ENCODE results near the gene P4HA1. TPM values are rescaled to one million over a fixed set of nuclear protein-coding genes. Genes with fewer than 3 reads are reported as not detected.

Gene P4HA1
- total and polyA plus RNA-seq, 4 donors = 10.6 to 72.5 (median 28.6) TPM

- Histone ChIP-seq H3K27me3 (ENCODE audit: control insufficient read depth in 1 of 2, insufficient read depth in 2 of 2, low read length in 1 of 2) (no peaks in the 10 kb centered on the region), H3K36me3 (ENCODE audit: control insufficient read depth in 1 of 2, insufficient read depth in 2 of 2, low read length in 1 of 2) (no peaks in the 10 kb centered on the region), H3K9me3 (ENCODE audit: control insufficient read depth, low read length) (no peaks in the 10 kb centered on the region), H3K4me3 (ENCODE audit: low read length in 2 of 2) (no peak overlapping the region), H3K4me1 (ENCODE audit: control insufficient read depth in 1 of 2, insufficient read depth in 2 of 2, low read length in 2 of 2) (peaks cover 0 to 2% of the 10 kb centered on the region in 2 donors), H3K27ac (ENCODE audit: low read depth in 1 of 2, low read length in 2 of 2) (no peak overlapping the region)
- ATAC-seq (ENCODE audit: low FRiP score) (no peak), DNase-seq (no peak)
- WGBS, 2 donors = 76 to 81% methylated on average over 4 of the region's 4 CpGs
- intact Hi-C loops (cut with DNase I) = no loop called here
Measured at GRCh38 chr10:73086816-73087215, 9.8 kb downstream of the P4HA1 start.

DNA sequence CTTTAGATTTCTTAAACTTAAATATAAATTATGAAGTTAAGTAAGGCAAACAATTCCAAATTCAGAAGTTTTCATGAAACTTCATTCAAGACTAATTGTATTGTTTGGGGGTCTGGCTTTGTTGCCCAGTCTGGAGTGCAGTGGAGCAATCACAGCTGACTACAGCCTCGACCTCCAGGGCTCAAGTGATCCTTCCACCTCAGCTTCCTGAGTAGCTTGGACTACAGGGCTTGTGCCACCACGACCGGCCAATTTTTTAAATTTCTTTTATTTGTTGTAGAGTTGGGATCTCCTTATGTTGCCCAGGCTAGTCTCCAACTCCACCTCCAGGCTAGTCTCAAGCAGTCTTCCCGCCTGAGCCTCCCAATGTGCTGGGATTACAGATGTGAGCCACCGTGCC lies 12.5 kb downstream of the P4HA1 start:
- DNase-seq = no peak
- Histone ChIP-seq H3K4me3 (ENCODE audit: low read length in 2 of 2) (no peak overlapping the region), H3K9me3 (ENCODE audit: control insufficient read depth, low read length) (no peaks in the 10 kb centered on the region), H3K27ac (ENCODE audit: low read depth in 1 of 2, low read length in 2 of 2) (no peak overlapping the region), H3K36me3 (ENCODE audit: control insufficient read depth in 1 of 2, insufficient read depth in 2 of 2, low read length in 1 of 2) (no peaks in the 10 kb centered on the region), H3K27me3 (ENCODE audit: control insufficient read depth in 1 of 2, insufficient read depth in 2 of 2, low read length in 1 of 2) (no peaks in the 10 kb centered on the region), H3K4me1 (ENCODE audit: control insufficient read depth in 1 of 2, insufficient read depth in 2 of 2, low read length in 2 of 2) (no peaks in the 10 kb centered on the region)
- intact Hi-C loops (cut with DNase I) = no loop called here
- ATAC-seq (ENCODE audit: low FRiP score) = no peak
- 69 to 75% methylated on average over 5 of the region's 5 CpGs for WGBS, 2 donors

DNA sequence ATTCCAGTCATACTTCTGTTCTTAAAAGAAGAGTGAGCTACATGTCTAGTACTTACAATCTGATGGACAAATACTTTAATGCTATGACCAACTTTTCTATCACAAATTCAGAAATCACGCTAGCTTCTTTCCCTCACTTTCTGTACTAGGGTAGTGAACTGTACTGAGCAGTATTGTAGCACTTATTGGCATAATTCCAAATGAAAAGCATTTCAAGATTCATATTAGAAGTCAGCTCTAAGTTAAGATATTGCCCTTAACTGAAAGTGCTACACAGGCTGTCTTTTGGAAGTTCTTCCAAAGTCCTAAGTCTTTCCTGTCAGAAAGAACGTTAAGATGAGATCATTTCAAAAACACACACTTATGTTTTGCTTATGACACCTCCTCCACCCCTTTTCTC lies 13.4 kb downstream of the P4HA1 start:
- no peak overlapping the region for H3K4me3 ChIP-seq (ENCODE audit: low read length in 2 of 2)
- intact Hi-C loops (cut with DNase I) = no loop called here
- no peak for DNase-seq
- no peak for ATAC-seq (ENCODE audit: low FRiP score)
- no peaks in the 10 kb centered on the region for H3K4me1 ChIP-seq (ENCODE audit: control insufficient read depth in 1 of 2, insufficient read depth in 2 of 2, low read length in 2 of 2)
- H3K9me3 ChIP-seq (ENCODE audit: control insufficient read depth, low read length) = no peaks in the 10 kb centered on the region
- no peaks in the 10 kb centered on the region for H3K27me3 ChIP-seq (ENCODE audit: control insufficient read depth in 1 of 2, insufficient read depth in 2 of 2, low read length in 1 of 2)
- H3K27ac ChIP-seq (ENCODE audit: low read depth in 1 of 2, low read length in 2 of 2) = no peak overlapping the region
- WGBS, 2 donors = 4 to 7% methylated on average over 2 of the region's 2 CpGs
- no peaks in the 10 kb centered on the region for H3K36me3 ChIP-seq (ENCODE audit: control insufficient read depth in 1 of 2, insufficient read depth in 2 of 2, low read length in 1 of 2)

- WGBS, 2 donors = 92 to 94% methylated on average over 3 of the region's 3 CpGs
- H3K27ac ChIP-seq (ENCODE audit: low read depth in 1 of 2, low read length in 2 of 2) = no peak overlapping the region
- H3K4me3 ChIP-seq (ENCODE audit: low read length in 2 of 2) = no peak overlapping the region
- DNase-seq (no peak), ATAC-seq (ENCODE audit: low FRiP score) (no peak)
- H3K9me3 ChIP-seq (ENCODE audit: control insufficient read depth, low read length) = no peaks in the 10 kb centered on the region
- no peaks in the 10 kb centered on the region for H3K36me3 ChIP-seq (ENCODE audit: control insufficient read depth in 1 of 2, insufficient read depth in 2 of 2, low read length in 1 of 2)
- H3K4me1 ChIP-seq (ENCODE audit: control insufficient read depth in 1 of 2, insufficient read depth in 2 of 2, low read length in 2 of 2) = no peaks in the 10 kb centered on the region
- intact Hi-C loops (cut with DNase I) = no loop called here
- no peaks in the 10 kb centered on the region for H3K27me3 ChIP-seq (ENCODE audit: control insufficient read depth in 1 of 2, insufficient read depth in 2 of 2, low read length in 1 of 2)
Measured at GRCh38 chr10:73079779-73080541, 16.7 kb downstream of the P4HA1 start.

DNA sequence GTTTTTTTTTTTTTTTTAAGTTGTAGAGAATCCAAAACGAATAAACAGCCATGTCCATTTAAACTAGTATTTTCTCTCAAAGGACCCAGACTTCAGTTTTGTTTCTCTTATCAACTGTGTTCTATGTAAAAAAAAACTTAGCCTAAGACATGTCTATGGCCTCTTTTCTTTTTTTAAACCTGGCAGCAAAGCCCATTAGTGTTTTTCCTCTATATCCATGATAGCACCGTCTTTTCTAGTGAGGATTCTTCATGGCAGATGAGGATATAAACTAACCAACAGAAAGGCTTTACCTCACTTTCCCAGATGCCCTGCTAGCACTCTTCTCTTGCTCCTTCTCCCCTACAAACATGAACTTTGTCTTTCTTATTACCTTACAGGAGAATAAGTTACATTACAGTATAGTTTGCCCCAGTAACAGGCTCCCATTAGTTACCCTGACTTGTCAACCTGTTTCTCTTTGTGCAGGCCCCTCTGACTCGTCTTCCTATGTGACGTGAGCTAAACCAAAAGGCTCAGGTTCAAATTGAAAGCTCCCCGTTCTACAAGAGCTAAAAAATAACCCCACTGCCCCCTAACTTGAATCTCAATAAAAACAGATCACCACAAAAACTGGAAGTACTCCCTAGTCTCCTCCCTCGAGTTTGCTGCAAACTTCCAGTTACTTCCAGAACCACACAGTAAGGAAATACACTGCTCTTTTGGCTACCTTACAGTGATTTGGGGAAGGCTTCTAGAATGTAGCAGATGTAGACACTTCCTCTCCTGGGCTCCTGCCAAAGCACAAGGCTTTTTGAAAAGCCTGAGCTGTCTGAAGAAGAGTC lies 20.1 kb downstream of the P4HA1 start:
- intact Hi-C loops (cut with DNase I) = no loop called here
- DNase-seq (peak in 1 of 2 donors; percentile 84), ATAC-seq (ENCODE audit: low FRiP score) (peak; percentile 67)
- no peak overlapping the region for H3K4me3 ChIP-seq (ENCODE audit: low read length in 2 of 2)
- H3K4me1 ChIP-seq (ENCODE audit: control insufficient read depth in 1 of 2, insufficient read depth in 2 of 2, low read length in 2 of 2) = no peaks in the 10 kb centered on the region
- H3K9me3 ChIP-seq (ENCODE audit: control insufficient read depth, low read length) = no peaks in the 10 kb centered on the region
- 6 to 7% methylated on average over 6 of the region's 6 CpGs for WGBS, 2 donors
- peak overlapping the region; percentile 16 to 67 for H3K27ac ChIP-seq (ENCODE audit: low read depth in 1 of 2, low read length in 2 of 2)
- H3K36me3 ChIP-seq (ENCODE audit: control insufficient read depth in 1 of 2, insufficient read depth in 2 of 2, low read length in 1 of 2) = no peaks in the 10 kb centered on the region
- H3K27me3 ChIP-seq (ENCODE audit: control insufficient read depth in 1 of 2, insufficient read depth in 2 of 2, low read length in 1 of 2) = no peaks in the 10 kb centered on the region

DNA sequence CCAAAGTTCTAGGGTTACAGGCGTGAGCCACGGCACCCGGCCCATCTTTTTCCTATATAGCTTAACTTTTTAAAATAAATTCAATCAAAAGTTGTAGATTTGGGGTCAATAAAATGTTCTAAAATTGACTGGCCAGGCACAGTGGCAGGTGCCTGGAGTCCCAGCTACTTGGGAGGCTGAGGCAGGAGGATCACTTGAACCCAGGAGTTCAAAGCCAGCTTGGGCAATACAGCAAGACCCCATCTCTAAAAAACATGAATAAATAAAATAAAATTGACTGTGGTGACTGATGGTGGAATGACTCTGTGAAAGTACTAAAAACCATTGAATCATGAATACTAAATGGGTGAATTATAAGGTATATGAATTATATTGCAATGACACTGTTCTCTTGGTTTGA lies 20.8 kb downstream of the P4HA1 start:
- no peaks in the 10 kb centered on the region for H3K27me3 ChIP-seq (ENCODE audit: control insufficient read depth in 1 of 2, insufficient read depth in 2 of 2, low read length in 1 of 2)
- H3K27ac ChIP-seq (ENCODE audit: low read depth in 1 of 2, low read length in 2 of 2) = no peak overlapping the region
- no peaks in the 10 kb centered on the region for H3K4me1 ChIP-seq (ENCODE audit: control insufficient read depth in 1 of 2, insufficient read depth in 2 of 2, low read length in 2 of 2)
- no peak overlapping the region for H3K4me3 ChIP-seq (ENCODE audit: low read length in 2 of 2)
- 75 to 95% methylated on average over 3 of the region's 3 CpGs for WGBS, 2 donors
- intact Hi-C loops (cut with DNase I) = no loop called here
- no peaks in the 10 kb centered on the region for H3K9me3 ChIP-seq (ENCODE audit: control insufficient read depth, low read length)
- ATAC-seq (ENCODE audit: low FRiP score) (no peak), DNase-seq (no peak)
- no peaks in the 10 kb centered on the region for H3K36me3 ChIP-seq (ENCODE audit: control insufficient read depth in 1 of 2, insufficient read depth in 2 of 2, low read length in 1 of 2)

- DNase-seq = no peak
- no peaks in the 10 kb centered on the region for H3K4me1 ChIP-seq (ENCODE audit: control insufficient read depth in 1 of 2, insufficient read depth in 2 of 2, low read length in 2 of 2)
- no peak overlapping the region for H3K4me3 ChIP-seq (ENCODE audit: low read length in 2 of 2)
- no peaks in the 10 kb centered on the region for H3K36me3 ChIP-seq (ENCODE audit: control insufficient read depth in 1 of 2, insufficient read depth in 2 of 2, low read length in 1 of 2)
- no peaks in the 10 kb centered on the region for H3K9me3 ChIP-seq (ENCODE audit: control insufficient read depth, low read length)
- intact Hi-C loops (cut with DNase I) = no loop called here
- H3K27me3 ChIP-seq (ENCODE audit: control insufficient read depth in 1 of 2, insufficient read depth in 2 of 2, low read length in 1 of 2) = no peaks in the 10 kb centered on the region
- no peak overlapping the region for H3K27ac ChIP-seq (ENCODE audit: low read depth in 1 of 2, low read length in 2 of 2)
- ATAC-seq (ENCODE audit: low FRiP score) = no peak
Measured at GRCh38 chr10:73073627-73074026, 23.0 kb downstream of the P4HA1 start.

- intact Hi-C loops (cut with DNase I) = no loop called here
- peaks cover 0 to 2% of the 10 kb centered on the region in 2 donors for H3K36me3 ChIP-seq (ENCODE audit: control insufficient read depth in 1 of 2, insufficient read depth in 2 of 2, low read length in 1 of 2)
- 51 to 70% methylated on average over 1 of the region's 1 CpG for WGBS, 2 donors
- no peak for ATAC-seq (ENCODE audit: low FRiP score)
- H3K9me3 ChIP-seq (ENCODE audit: control insufficient read depth, low read length) = no peaks in the 10 kb centered on the region
- no peak overlapping the region for H3K4me3 ChIP-seq (ENCODE audit: low read length in 2 of 2)
- no peak for DNase-seq
- no peak overlapping the region for H3K27ac ChIP-seq (ENCODE audit: low read depth in 1 of 2, low read length in 2 of 2)
- no peaks in the 10 kb centered on the region for H3K27me3 ChIP-seq (ENCODE audit: control insufficient read depth in 1 of 2, insufficient read depth in 2 of 2, low read length in 1 of 2)
- no peaks in the 10 kb centered on the region for H3K4me1 ChIP-seq (ENCODE audit: control insufficient read depth in 1 of 2, insufficient read depth in 2 of 2, low read length in 2 of 2)
Measured at GRCh38 chr10:73065441-73065840, 31.2 kb downstream of the P4HA1 start.

DNA sequence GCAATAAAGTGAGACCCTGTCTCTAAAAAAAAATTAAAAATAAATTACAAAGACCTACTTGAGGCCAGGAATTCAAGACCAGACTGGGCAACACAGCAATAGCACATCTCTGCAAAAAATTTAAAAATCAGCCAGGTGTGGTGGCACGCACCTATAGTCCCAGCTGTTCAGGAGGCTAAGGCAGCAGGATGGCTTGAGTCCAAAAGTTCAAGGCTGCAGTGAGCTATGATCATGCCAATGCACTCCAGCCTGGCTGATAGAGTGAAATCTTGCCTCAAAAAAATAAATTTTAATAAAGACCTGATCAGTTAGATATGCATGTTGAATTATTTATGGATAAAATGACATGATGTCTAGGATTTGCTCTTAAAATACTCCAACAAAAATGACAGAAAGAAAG lies 34.9 kb downstream of the P4HA1 start:
- Histone ChIP-seq H3K27me3 (ENCODE audit: control insufficient read depth in 1 of 2, insufficient read depth in 2 of 2, low read length in 1 of 2) (no peaks in the 10 kb centered on the region), H3K4me3 (ENCODE audit: low read length in 2 of 2) (no peak overlapping the region), H3K4me1 (ENCODE audit: control insufficient read depth in 1 of 2, insufficient read depth in 2 of 2, low read length in 2 of 2) (no peaks in the 10 kb centered on the region), H3K27ac (ENCODE audit: low read depth in 1 of 2, low read length in 2 of 2) (no peak overlapping the region), H3K9me3 (ENCODE audit: control insufficient read depth, low read length) (no peaks in the 10 kb centered on the region), H3K36me3 (ENCODE audit: control insufficient read depth in 1 of 2, insufficient read depth in 2 of 2, low read length in 1 of 2) (peaks cover 0 to 2% of the 10 kb centered on the region in 2 donors)
- intact Hi-C loops (cut with DNase I) = no loop called here
- no peak for DNase-seq
- 81 to 90% methylated on average over 1 of the region's 1 CpG for WGBS, 2 donors
- no peak for ATAC-seq (ENCODE audit: low FRiP score)

Data from aorta (tissue), 5 donors.